ENCODE measurements around the gene BRD9. TPM values are rescaled to one million over a fixed set of nuclear protein-coding genes. Genes with fewer than 3 reads are reported as not detected.
"Not testable (repeated sequence)": the region's sequence is repeated elsewhere in the genome, so short reads cannot be mapped to it uniquely, and the experiment has no call there.

BRD9 gene
- total RNA-seq, 2 donors from 2014 or later = 65.2 to 72.5 TPM

GRCh38 chr5:883475-884181 is 9.0 kb downstream of the BRD9 start:
- Mint-ChIP-seq H3K27ac (peak overlapping the region; percentile 77), H3K27me3 (no peaks in the 10 kb centered on the region), H3K4me3 (peak overlapping the region; percentile 12), H3K9me3 (peaks cover 11% of the 10 kb centered on the region), H3K36me3 (ENCODE audit: low read depth) (peaks cover 82% of the 10 kb centered on the region), H3K4me1 (peaks cover 26% of the 10 kb centered on the region)
- no peak for ATAC-seq (replicated peaks)

DNA sequence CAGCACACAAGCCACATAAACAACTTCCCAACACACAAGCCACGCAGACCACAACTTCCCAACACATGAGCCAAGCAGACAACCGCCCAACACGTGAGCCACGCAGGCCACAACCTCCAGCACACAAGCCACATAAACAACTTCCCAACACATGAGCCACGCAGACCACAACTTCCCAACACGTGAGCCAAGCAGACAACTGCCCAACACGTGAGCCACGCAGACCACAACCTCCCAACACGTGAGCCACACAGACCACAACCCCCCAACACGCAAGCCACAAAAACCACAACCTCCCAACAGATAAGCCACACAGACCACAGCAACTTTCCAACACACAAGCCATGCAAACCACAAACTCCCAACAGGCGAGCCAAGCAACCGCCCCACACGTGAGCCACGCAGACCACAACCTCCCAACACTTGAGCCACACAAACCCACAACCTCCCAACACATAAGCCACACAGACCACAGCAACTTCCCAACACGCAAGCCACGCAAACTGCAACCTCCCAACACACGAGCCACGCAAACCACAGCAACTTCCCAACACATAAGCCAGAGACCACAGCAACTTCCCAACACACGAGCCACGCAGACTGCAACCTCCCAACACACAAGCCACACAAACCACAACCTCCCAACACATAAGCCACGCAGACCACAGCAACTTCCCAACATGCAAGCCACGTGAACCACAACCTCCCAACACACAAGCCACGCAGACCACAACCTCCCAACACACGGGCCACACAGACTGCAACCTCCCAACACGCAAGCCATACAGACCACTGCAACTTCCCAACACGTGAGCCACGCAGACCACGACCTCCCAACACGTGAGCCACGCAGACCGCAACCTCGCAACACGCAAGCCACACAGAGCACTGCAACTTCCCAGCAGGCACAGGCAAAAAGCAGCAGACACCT is 10.1 kb downstream of the BRD9 start:
- H3K27ac Mint-ChIP-seq = peak overlapping the region; percentile 77
- H3K4me3 Mint-ChIP-seq = peak overlapping the region; percentile 12
- peaks cover 11% of the 10 kb centered on the region for H3K9me3 Mint-ChIP-seq
- peaks cover 18% of the 10 kb centered on the region for H3K4me1 Mint-ChIP-seq
- no peaks in the 10 kb centered on the region for H3K27me3 Mint-ChIP-seq
- no peak for ATAC-seq (replicated peaks)
- peaks cover 81% of the 10 kb centered on the region for H3K36me3 Mint-ChIP-seq (ENCODE audit: low read depth)

DNA sequence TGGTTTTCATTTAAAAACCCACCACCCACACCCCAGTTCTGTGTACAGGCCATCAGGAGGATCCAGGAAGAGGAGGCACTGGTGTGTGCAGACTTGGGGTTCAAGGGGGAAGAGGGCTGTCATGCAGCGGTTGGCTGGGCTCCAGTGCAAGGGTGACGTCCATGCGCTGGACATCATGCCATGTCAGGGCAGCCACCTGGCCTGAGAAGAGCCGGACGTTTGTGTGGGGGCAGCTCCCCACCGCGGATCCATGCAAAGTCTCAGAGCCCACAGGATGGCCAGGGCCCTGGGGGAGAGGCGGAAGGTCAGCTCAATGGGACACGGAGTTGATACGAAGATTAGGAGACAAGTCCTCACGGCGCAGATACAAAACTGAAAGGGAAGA is 11.1 kb downstream of the BRD9 start:
- peaks cover 16% of the 10 kb centered on the region for H3K4me1 Mint-ChIP-seq

DNA sequence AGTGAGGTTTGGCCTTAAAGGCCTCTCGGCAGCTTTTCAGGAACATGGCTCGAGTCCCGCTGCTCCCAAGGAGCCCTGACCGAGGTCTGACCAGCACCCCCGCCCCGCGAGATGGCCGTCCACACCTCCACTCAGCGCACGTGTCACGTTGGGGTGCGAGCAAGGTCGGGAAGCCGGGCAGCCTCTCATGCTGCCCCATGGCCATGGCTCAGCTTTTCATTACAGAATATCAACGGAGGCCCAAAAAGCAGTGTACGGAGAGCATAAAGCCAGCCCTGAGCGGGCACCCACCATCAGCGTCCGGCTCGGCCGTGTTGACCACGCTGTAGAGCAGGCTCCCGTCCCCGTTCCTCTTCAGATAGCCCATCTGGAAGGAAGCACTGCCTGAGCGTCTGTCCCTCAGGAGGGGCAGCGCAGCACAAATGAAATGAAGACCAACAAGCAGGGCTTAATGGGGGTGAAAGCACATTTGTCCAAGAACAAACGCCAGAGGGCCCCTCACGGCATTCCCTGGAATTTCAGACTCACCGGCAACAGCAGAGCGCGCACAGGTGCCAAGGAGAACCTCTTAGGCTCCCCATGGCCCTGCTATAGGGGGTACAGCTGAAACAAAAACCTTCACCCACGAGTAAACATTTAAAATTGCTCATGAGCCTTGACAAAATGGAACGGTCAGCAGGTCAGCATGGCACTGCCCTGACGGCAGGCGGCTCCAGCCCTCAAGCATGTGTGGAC is 11.6 kb downstream of the BRD9 start:
- no peak for ATAC-seq (replicated peaks)
- Mint-ChIP-seq H3K36me3 (ENCODE audit: low read depth) (peaks cover 81% of the 10 kb centered on the region), H3K4me3 (no peak overlapping the region), H3K4me1 (peaks cover 16% of the 10 kb centered on the region), H3K27ac (no peak overlapping the region), H3K9me3 (peaks cover 11% of the 10 kb centered on the region), H3K27me3 (no peaks in the 10 kb centered on the region)

More for the DNA sequence above, 11.1 kb downstream of the BRD9 start:
- Mint-ChIP-seq H3K4me3 (no peak overlapping the region), H3K9me3 (peaks cover 11% of the 10 kb centered on the region), H3K27ac (peak overlapping the region; percentile 77), H3K27me3 (no peaks in the 10 kb centered on the region), H3K36me3 (ENCODE audit: low read depth) (peaks cover 81% of the 10 kb centered on the region)
- no peak for ATAC-seq (replicated peaks)

DNA sequence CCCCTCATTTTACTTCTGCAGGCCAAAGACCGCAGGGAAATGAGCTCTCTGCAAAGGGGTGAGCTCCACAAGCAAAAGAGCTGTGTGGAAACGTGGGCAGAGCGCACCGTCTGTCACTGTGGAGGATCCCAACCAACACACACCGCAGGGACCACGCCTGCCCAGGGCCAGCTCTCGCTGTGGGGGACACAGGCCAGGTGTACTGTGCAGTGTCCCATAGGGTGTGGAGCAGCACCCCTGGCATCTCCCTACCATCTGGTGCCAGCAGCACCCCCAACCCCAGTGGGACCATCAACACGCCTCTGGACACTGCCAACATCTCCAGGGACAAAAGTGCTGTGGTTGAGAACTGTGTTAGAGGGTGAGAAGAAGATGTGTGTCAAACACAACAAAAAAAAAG is 13.9 kb downstream of the BRD9 start:
- peaks cover 20% of the 10 kb centered on the region for H3K4me1 Mint-ChIP-seq
- ATAC-seq (replicated peaks); H3K4me3 Mint-ChIP-seq; H3K27me3 Mint-ChIP-seq; H3K27ac Mint-ChIP-seq: not testable (repeated sequence)
- H3K9me3 Mint-ChIP-seq = peaks cover 11% of the 10 kb centered on the region
- H3K36me3 Mint-ChIP-seq (ENCODE audit: low read depth) = peaks cover 81% of the 10 kb centered on the region

GRCh38 chr5:878125-878524 is 14.5 kb downstream of the BRD9 start:
- no peaks in the 10 kb centered on the region for H3K27me3 Mint-ChIP-seq
- peaks cover 81% of the 10 kb centered on the region for H3K36me3 Mint-ChIP-seq (ENCODE audit: low read depth)
- H3K4me3 Mint-ChIP-seq = no peak overlapping the region
- H3K9me3 Mint-ChIP-seq = peaks cover 11% of the 10 kb centered on the region
- peaks cover 17% of the 10 kb centered on the region for H3K4me1 Mint-ChIP-seq
- H3K27ac Mint-ChIP-seq = no peak overlapping the region
- ATAC-seq (replicated peaks) = no peak

DNA sequence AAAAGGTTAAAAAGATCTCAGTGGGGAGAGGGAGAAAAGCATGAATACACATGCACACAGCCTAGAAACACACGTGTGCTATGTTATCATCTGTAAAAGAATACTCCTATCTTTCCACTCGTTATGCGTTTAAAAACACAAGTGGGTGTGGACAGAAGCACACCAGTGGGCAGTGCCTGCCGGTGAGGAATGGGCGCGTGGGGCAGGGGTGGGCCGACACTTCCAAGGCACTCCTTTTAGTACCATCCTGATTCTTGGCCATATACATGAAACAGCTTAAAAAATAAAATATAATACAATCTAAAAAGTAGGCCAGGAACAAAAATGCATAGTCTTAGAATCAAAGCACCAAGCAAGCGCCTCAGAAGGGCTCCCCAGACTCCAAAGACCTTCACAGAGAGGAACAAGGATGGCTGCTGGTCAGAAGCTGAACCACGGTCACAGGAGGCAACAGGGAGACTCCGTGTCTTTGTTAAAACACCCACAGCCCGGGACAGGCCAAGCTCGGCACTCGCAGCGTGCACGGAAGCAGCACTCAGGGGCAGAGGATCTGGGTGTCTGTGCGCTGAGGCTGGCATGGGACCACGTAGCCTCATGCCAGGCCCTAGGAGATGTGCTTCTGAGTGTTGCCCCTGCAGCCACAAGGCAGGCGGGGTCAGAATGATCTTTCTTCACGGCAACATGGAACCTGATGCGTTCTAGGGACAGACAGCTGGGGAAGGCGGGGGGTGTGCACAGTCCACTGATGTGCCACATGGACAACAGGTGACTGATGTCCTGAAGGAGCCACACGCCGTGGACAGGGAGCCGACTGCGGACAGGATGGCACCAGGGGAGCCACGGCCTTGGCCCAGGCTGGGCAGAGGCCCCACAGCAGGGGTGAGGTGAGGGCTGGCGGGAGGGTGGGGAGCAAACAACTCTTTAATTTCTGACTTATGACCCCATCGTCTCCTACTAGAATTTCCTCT is 15.9 kb downstream of the BRD9 start:
- H3K27ac Mint-ChIP-seq = no peak overlapping the region
- peaks cover 3% of the 10 kb centered on the region for H3K4me1 Mint-ChIP-seq
- peaks cover 81% of the 10 kb centered on the region for H3K36me3 Mint-ChIP-seq (ENCODE audit: low read depth)
- no peak overlapping the region for H3K4me3 Mint-ChIP-seq
- ATAC-seq (replicated peaks) = no peak
- H3K27me3 Mint-ChIP-seq = no peaks in the 10 kb centered on the region
- no peaks in the 10 kb centered on the region for H3K9me3 Mint-ChIP-seq

- ATAC-seq (replicated peaks) = no peak
- H3K27ac Mint-ChIP-seq = no peak overlapping the region
- peaks cover 81% of the 10 kb centered on the region for H3K36me3 Mint-ChIP-seq (ENCODE audit: low read depth)
- H3K9me3 Mint-ChIP-seq = no peaks in the 10 kb centered on the region
- H3K27me3 Mint-ChIP-seq = no peaks in the 10 kb centered on the region
- peaks cover 3% of the 10 kb centered on the region for H3K4me1 Mint-ChIP-seq
- no peak overlapping the region for H3K4me3 Mint-ChIP-seq
These were observed 16.7 kb downstream of the BRD9 start for GRCh38 chr5:875931-876330.

DNA sequence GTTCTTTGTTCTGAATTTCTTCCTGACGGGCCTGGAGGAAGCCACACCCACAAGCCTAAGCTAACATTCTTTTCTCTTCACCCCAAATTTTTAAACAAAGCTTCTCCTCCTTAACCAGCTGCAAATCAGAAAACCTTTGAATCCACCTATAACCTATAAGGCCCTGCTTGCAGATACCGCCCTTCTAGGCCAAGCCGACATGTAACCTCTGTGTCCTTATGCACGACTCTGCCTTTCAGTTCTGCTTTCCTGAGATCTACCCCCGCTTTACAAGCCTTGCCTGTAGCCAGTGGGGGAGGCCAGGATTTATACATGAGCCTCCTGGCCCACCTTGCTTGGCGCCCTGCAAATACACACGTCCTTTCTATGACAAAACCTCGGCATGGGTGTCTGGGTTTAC is 19.3 kb downstream of the BRD9 start:
- H3K27me3 Mint-ChIP-seq = no peaks in the 10 kb centered on the region
- H3K4me3 Mint-ChIP-seq = no peak overlapping the region
- H3K27ac Mint-ChIP-seq = peak overlapping the region; percentile 52
- peaks cover 3% of the 10 kb centered on the region for H3K4me1 Mint-ChIP-seq
- H3K9me3 Mint-ChIP-seq = no peaks in the 10 kb centered on the region
- ATAC-seq (replicated peaks) = no peak
- H3K36me3 Mint-ChIP-seq (ENCODE audit: low read depth) = peaks cover 100% of the 10 kb centered on the region

GRCh38 chr5:872301-872700 is 20.3 kb downstream of the BRD9 start:
- Mint-ChIP-seq H3K4me1 (peaks cover 3% of the 10 kb centered on the region), H3K36me3 (ENCODE audit: low read depth) (peaks cover 100% of the 10 kb centered on the region), H3K27ac (no peak overlapping the region), H3K27me3 (no peaks in the 10 kb centered on the region), H3K9me3 (no peaks in the 10 kb centered on the region), H3K4me3 (no peak overlapping the region)
- no peak for ATAC-seq (replicated peaks)

DNA sequence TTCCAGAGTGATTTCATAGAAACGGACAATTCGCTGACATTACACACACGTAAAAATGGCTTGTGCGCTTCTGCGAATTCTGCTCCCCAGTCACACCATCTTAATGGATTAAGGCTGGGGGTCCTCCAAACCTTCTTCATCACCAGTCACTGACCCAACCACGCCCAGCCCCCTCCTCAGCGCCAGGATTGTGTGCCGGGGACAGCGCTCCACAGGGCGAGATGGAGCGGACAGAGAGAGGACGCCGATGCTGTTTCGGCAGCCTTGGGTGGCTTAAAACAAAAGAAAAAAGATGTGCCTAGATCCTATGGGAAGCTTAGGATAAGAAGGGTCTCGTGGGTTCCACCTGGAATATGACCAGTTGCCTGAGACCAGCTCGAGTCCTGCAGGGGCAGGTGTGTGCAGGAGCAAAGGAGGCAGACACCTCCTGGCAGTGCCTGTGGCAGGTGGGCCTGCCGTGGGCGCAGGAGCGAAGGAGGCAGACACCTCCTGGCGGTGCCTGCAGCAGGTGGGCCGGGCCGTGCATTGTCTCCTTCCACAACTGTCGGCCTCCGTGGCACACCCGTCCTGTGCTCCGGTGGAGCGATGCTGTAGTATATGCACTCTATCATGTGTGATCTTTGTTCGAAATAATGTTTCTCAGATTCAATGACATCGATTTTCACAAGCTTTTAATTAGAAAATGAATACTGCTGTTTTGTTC is 20.9 kb downstream of the BRD9 start:
- Mint-ChIP-seq H3K9me3 (no peaks in the 10 kb centered on the region), H3K4me1 (peaks cover 3% of the 10 kb centered on the region), H3K4me3 (no peak overlapping the region), H3K27me3 (no peaks in the 10 kb centered on the region), H3K27ac (no peak overlapping the region), H3K36me3 (ENCODE audit: low read depth) (peaks cover 100% of the 10 kb centered on the region)
- no peak for ATAC-seq (replicated peaks)

- Mint-ChIP-seq H3K9me3 (no peaks in the 10 kb centered on the region), H3K4me3 (no peak overlapping the region), H3K36me3 (ENCODE audit: low read depth) (peaks cover 100% of the 10 kb centered on the region), H3K27me3 (no peaks in the 10 kb centered on the region), H3K4me1 (peaks cover 3% of the 10 kb centered on the region), H3K27ac (no peak overlapping the region)
- ATAC-seq (replicated peaks) = no peak
These were observed 21.6 kb downstream of the BRD9 start for GRCh38 chr5:870956-871355.

- no peaks in the 10 kb centered on the region for H3K4me1 Mint-ChIP-seq
- H3K36me3 Mint-ChIP-seq (ENCODE audit: low read depth) = peaks cover 98% of the 10 kb centered on the region
- H3K27ac Mint-ChIP-seq = no peak overlapping the region
- H3K27me3 Mint-ChIP-seq = no peaks in the 10 kb centered on the region
- no peaks in the 10 kb centered on the region for H3K9me3 Mint-ChIP-seq
- no peak overlapping the region for H3K4me3 Mint-ChIP-seq
- no peak for ATAC-seq (replicated peaks)
These were observed 24.0 kb downstream of the BRD9 start for GRCh38 chr5:868428-869135.

All from activated T-helper 17 cell treated with anti-CD3 and anti-CD28 coated beads, Interleukin-2, amount 50 U/mL, for 72 hours (primary cell).